HepG2 (cell line): Measurements from ENCODE around the gene SMC1B. TPM values are rescaled to one million over a fixed set of nuclear protein-coding genes. Genes with fewer than 3 reads are reported as not detected.

Experiments
- ATAC-seq: fragments of 200-7000 bp; cut with Tn5 transposase; 3 replicates; pipeline ENCODE4 v1.9.1; 2020; ENCODE audit warnings: mild to moderate bottlenecking, moderate library complexity
- BruUV-seq: library from RNA; stranded (reverse); fragments of 400-500 nt; replicated peaks from 2 replicates; lab custom pipeline; 2021; lab: Mats Ljungman, UMichigan
- CTCF ChIA-PET: fragments of 300-600 bp; formaldehyde crosslinking; extraction: SDS; loops from one replicate; lab custom pipeline; 2021; ENCODE audit warnings: low total read pairs, inconsistent platforms, low intra/inter-chr PET ratio; lab: Yijun Ruan, JAX
- POLR2A ChIA-PET: fragments of 350-600 bp; sonication (Branson Sonifier 250); formaldehyde crosslinking; loops from one replicate; lab custom pipeline; 2020; ENCODE audit warnings: antibody characterized with exemption, inconsistent platforms; lab: Yijun Ruan, JAX
- DNase-seq: peaks from one replicate; pipeline ENCODE4 v3.0.0-alpha.2; 2015; ENCODE audit warnings: low spot score
- FAIRE-seq: peaks from 3 replicates; lab custom pipeline; 2011; peaks lifted over from hg19 to GRCh38; lab: Jason Lieb, UNC
- H2AFZ ChIP-seq: one replicate; pipeline ENCODE4 v1.6.1; 2011; ENCODE audit warnings: low read length, inconsistent platforms
- H3K27ac ChIP-seq: fragments of 300-600 bp; 3 replicates; pipeline ENCODE4 v1.8.0; 2011; ENCODE audit warnings: mixed run types, mild to moderate bottlenecking, mixed read lengths, low read length, inconsistent platforms; ENCODE audit not compliant: insufficient read depth; ENCODE audit errors: extremely low read length
- H3K27me3 ChIP-seq, 2 experiments: fragments of 200-600 bp in 1 of 2; 2 replicates in 1 of 2; 3 replicates in 1 of 2; pipeline versions ENCODE4 v1.6.0 to v1.8.0; 2011; ENCODE audit warnings: low read length in 2 of 2, mild to moderate bottlenecking in 2 of 2, moderate library complexity in 2 of 2, inconsistent platforms in 1 of 2; ENCODE audit not compliant: insufficient read depth in 2 of 2, control insufficient read depth in 1 of 2
- H3K36me3 ChIP-seq, 2 experiments: fragments of 200-600 bp in 1 of 2; replicated peaks in 1 of 2; 2 replicates in 1 of 2; 3 replicates in 1 of 2; pipeline versions ENCODE4 v1.5.1 to v1.8.0; 2011; ENCODE audit warnings: low read length in 2 of 2, inconsistent platforms in 1 of 2; ENCODE audit not compliant: insufficient read depth in 2 of 2, control insufficient read depth in 1 of 2
- H3K4me1 ChIP-seq: 2 replicates; pipeline ENCODE4 v1.5.1; 2012; ENCODE audit warnings: low read length, inconsistent platforms; ENCODE audit not compliant: insufficient read depth
- H3K4me2 ChIP-seq: 2 replicates; pipeline ENCODE4 v1.6.0; 2011; ENCODE audit warnings: low read depth, low read length, inconsistent platforms
- H3K4me3 ChIP-seq, 3 experiments: fragments of 200-600 bp in 1 of 3; sonication (generic), shearing (Covaris generic) in 1 of 3; replicated peaks in 1 of 3; 2 replicates each; pipeline ENCODE4 v1.5.1; 2011 to 2016; ENCODE audit warnings: low read length in 3 of 3, inconsistent platforms in 2 of 3, low read depth in 2 of 3, mild to moderate bottlenecking in 2 of 3, control low read depth in 1 of 3, mixed read lengths in 1 of 3; ENCODE audit not compliant: insufficient read depth in 1 of 3
- H3K79me2 ChIP-seq: one replicate; pipeline ENCODE4 v1.6.1; 2011; ENCODE audit warnings: low read length, inconsistent platforms; ENCODE audit not compliant: insufficient read depth
- H3K9ac ChIP-seq: 2 replicates; pipeline ENCODE4 v1.6.0; 2011; ENCODE audit warnings: mild to moderate bottlenecking, low read depth, low read length, inconsistent platforms; ENCODE audit not compliant: insufficient read depth
- H3K9me3 ChIP-seq: 2 replicates; pipeline ENCODE4 v1.5.1; 2012; ENCODE audit warnings: mild to moderate bottlenecking, low read length
- H4K20me1 ChIP-seq: 2 replicates; pipeline ENCODE4 v1.6.0; 2011; ENCODE audit warnings: inconsistent platforms, mild to moderate bottlenecking, low read length, moderate library complexity; ENCODE audit not compliant: insufficient read depth
- AKAP8 ChIP-seq: sonication (generic); formaldehyde crosslinking; IDR thresholded peaks from 2 replicates; pipeline ENCODE4 v1.5.1; 2020; ENCODE audit warnings: mild to moderate bottlenecking, missing genetic modification reagents
- ERF ChIP-seq: IDR thresholded peaks from 2 replicates; pipeline ENCODE4 v1.6.1; 2018; ENCODE audit warnings: missing biosample characterization, missing genetic modification reagents
- GATAD2A ChIP-seq: IDR thresholded peaks from 2 replicates; pipeline ENCODE4 v1.6.1; 2016
- HBP1 ChIP-seq: IDR thresholded peaks from 2 replicates; pipeline ENCODE4 v1.6.1; 2016; ENCODE audit warnings: low read depth, control low read depth
- HIC2 ChIP-seq: sonication (generic); formaldehyde crosslinking; IDR thresholded peaks from 2 replicates; pipeline ENCODE4 v1.9.0; 2022; ENCODE audit warnings: low read depth, missing genetic modification reagents
- KDM1A ChIP-seq: IDR thresholded peaks from 2 replicates; pipeline ENCODE4 v1.6.1; 2016; ENCODE audit warnings: missing compliant biosample characterization
- KLF13 ChIP-seq: sonication (generic); formaldehyde crosslinking; IDR thresholded peaks from 2 replicates; pipeline ENCODE4 v1.4.0; 2020; ENCODE audit warnings: mild to moderate bottlenecking, missing genetic modification reagents
- NKX3-1 ChIP-seq: sonication (generic); formaldehyde crosslinking; IDR thresholded peaks from 2 replicates; pipeline ENCODE4 v1.5.0; 2020; ENCODE audit warnings: missing genetic modification reagents
- SRF ChIP-seq: IDR thresholded peaks from 2 replicates; pipeline ENCODE4 v1.6.1; 2011; ENCODE audit warnings: mild to moderate bottlenecking, low read depth, low read length, moderate library complexity
- ZBTB42 ChIP-seq: sonication (generic); formaldehyde crosslinking; IDR thresholded peaks from 2 replicates; pipeline ENCODE4 v1.5.0; 2020; ENCODE audit warnings: mild to moderate bottlenecking, missing genetic modification reagents
- ZNF275 ChIP-seq: sonication (generic); formaldehyde crosslinking; IDR thresholded peaks from 2 replicates; pipeline ENCODE4 v1.8.0; 2022; ENCODE audit warnings: missing genetic modification reagents, mild to moderate bottlenecking, inconsistent platforms, borderline replicate concordance
- ZNF446 ChIP-seq: sonication (generic); formaldehyde crosslinking; IDR thresholded peaks from 2 replicates; pipeline ENCODE4 v1.5.0; 2020; ENCODE audit warnings: mild to moderate bottlenecking, missing genetic modification reagents
- ZNF7 ChIP-seq: IDR thresholded peaks from 2 replicates; pipeline ENCODE4 v1.6.1; 2016; ENCODE audit warnings: missing biosample characterization, missing genetic modification reagents
- ZSCAN5A ChIP-seq: sonication (generic); formaldehyde crosslinking; IDR thresholded peaks from 2 replicates; pipeline ENCODE4 v1.8.0; 2022; ENCODE audit warnings: mild to moderate bottlenecking, missing genetic modification reagents, borderline replicate concordance
- ZXDC ChIP-seq: sonication (generic); formaldehyde crosslinking; IDR thresholded peaks from 2 replicates; pipeline ENCODE4 v1.5.0; 2020; ENCODE audit warnings: mild to moderate bottlenecking, missing genetic modification reagents
- WGBS: methylation state at CpG from one replicate; pipeline ENCODE4 v1.1.6; 2017; ENCODE audit warnings: low lambda C conversion rate; 5-methylcytosine and 5-hydroxymethylcytosine counted together
- in situ Hi-C: cut with HindIII; loops from 2 replicates; pipeline ENCODE4 v1.10.0; 2017; ENCODE audit warnings: low pct_unique_long_range_greater_than_20kb; ENCODE audit not compliant: extremely low pct_ligation_motif_present
- intact Hi-C: fragments of 100-400 bp; cut with micrococcal nuclease; formaldehyde crosslinking; loops from one replicate; pipeline ENCODE4 v1.10.0; 2022; ENCODE audit not compliant: unreplicated experiment
- polyA plus RNA-seq, 8 experiments: library from polyadenylated mRNA; depleted of rRNA in 3 of 8; stranded (reverse) in 7 of 8; unstranded in 1 of 8; fragments of >200 nt; fragmentation: Illumina TruSeq in 4 of 8; extraction: Trizol in 4 of 8; gene quantifications; 2 replicates each; pipeline versions ENCODE4 v1.2.1 to v1.2.3, GENCODE V29; 2011 to 2016; ENCODE audit warnings: low read depth in 4 of 8, missing spikeins in 1 of 8, mixed read lengths in 1 of 8; ENCODE audit not compliant: insufficient read depth in 1 of 8
- total RNA-seq, 5 experiments: library from RNA; depleted of rRNA; stranded (reverse); fragments of >200 nt; fragmentation: Illumina TruSeq; extraction: Trizol; gene quantifications; 2 replicates each; pipeline ENCODE4 v1.2.3, GENCODE V29; 2016; ENCODE audit warnings: low read depth in 1 of 5

Gene SMC1B
- total and polyA plus RNA-seq, 2 of the 13 experiments (the other 11 are each of a cell fraction or from before 2014, with no cell fraction given): not detected

- Histone ChIP-seq H3K4me2 (no peak overlapping the region), H3K4me3 (no peak overlapping the region), H3K27me3 (peaks cover 5 to 23% of the 10 kb centered on the region in 2 experiments; a peak in 4 of 5 replicates), H3K9ac (no peak overlapping the region), H3K36me3 (no peaks in the 10 kb centered on the region), H3K9me3 (no peaks in the 10 kb centered on the region), H3K79me2 (no peaks in the 10 kb centered on the region), H3K27ac (no peak overlapping the region), H3K4me1 (peaks cover 23% of the 10 kb centered on the region), H4K20me1 (no peaks in the 10 kb centered on the region), H2AFZ (no peak overlapping the region)
- TF ChIP-seq ZNF446 (CRISPR knock-in tag): no peak
- no peak for TF ChIP-seq ZBTB42 (CRISPR knock-in tag)
- TF ChIP-seq GATAD2A: no peak
- TF ChIP-seq ZNF275 (CRISPR knock-in tag): no peak
- no peak for TF ChIP-seq ZSCAN5A (CRISPR knock-in tag)
- TF ChIP-seq KDM1A (CRISPR knock-in tag): no peak
- no peak for TF ChIP-seq HBP1 (CRISPR knock-in tag)
- no peak for TF ChIP-seq SRF
- TF ChIP-seq KLF13 (CRISPR knock-in tag): no peak
- TF ChIP-seq ERF (CRISPR knock-in tag): no peak
- TF ChIP-seq ZNF7 (CRISPR knock-in tag): no peak
- TF ChIP-seq ZXDC (CRISPR knock-in tag): no peak
- TF ChIP-seq AKAP8 (CRISPR knock-in tag): no peak
- TF ChIP-seq HIC2 (CRISPR knock-in tag): no peak
- no peak for TF ChIP-seq NKX3-1 (CRISPR knock-in tag)
- ChIA-PET POLR2A (no interaction called here), CTCF (no interaction called here)
- in situ Hi-C loops (loop anchor here (5.0 kb wide), 2 partner anchors 53 to 163 kb away; no protein-coding TSS in a partner anchor), intact Hi-C loops (no loop called here)
- WGBS: 18% methylated on average over 3 of the region's 18 CpGs
- BruUV-seq: no TSS peak
- FAIRE-seq (no peak), ATAC-seq (no peak), DNase-seq (no peak)
Measured at GRCh38 chr22:45429981-45430775, 16.8 kb upstream of the SMC1B start.
